Measurements from ENCODE around the gene DGKA.

The DGKA gene

DNA sequence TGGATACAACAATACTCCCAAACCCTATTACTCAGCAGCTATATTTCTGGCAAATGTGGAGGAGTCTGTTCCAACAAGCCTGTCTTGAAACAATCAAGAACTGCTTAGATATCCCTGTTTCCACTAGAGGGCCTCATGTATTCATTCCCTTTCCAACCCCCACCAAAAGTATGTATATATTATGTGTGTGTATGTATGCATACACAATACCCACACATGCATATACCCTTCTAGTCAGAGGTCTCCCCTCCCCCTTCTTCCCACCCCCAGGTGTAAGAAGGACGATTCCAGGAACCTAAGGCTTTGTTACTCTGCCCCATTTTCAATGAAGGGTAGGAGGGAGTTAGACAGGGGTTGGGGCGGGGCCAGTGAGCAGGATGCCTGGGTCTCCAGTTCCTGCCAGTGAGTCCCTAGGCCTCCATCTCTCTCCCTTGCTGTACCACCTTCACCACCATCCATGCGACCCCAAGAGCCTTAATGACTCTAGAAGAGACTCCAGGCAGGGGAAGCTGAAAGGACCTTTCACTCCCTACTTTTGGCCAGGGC, at the start of gene DGKA:
Gene DGKA (plus strand): TSS at position 392 of the 546 bp plus-strand sequence. CDS start 5,342 bp downstream, outside the sequence.
- no peaks in the 10 kb centered on the region for H3K9me3 ChIP-seq

DNA sequence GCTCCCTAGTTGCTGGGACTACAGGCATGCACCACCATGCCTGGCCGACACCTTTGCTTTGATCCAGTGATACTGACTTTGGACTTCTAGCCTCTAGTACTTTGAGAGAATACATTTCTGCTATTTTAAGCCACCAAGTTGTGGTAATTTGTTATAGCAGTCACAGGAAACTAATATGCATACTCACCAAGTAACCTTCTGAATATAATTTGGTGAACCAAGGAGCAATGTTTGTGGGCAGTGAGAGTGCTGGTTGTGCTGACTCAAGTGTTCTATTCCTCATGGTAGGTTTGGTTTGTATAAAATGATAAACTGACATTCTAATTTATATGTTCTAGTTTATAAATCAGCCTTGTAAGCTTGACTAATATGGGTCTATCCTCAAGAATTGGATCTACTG, 45.8 kb upstream of the DGKA start:
- Histone ChIP-seq H3K4me1 (no peaks in the 10 kb centered on the region), H3K4me2 (no peak overlapping the region), H3K9ac (no peak overlapping the region), H3K4me3 (no peak overlapping the region), H4K20me1 (no peaks in the 10 kb centered on the region), H3K36me3 (no peaks in the 10 kb centered on the region), H3K27ac (no peak overlapping the region), H3K9me3 (no peaks in the 10 kb centered on the region), H3K27me3 (no peaks in the 10 kb centered on the region)
- no peak for TF ChIP-seq Cebpa-rat (IDR thresholded peaks at IDR 0.05)

More for the DNA sequence above, at the start of gene DGKA:
- Histone ChIP-seq H4K20me1 (peaks cover 5% of the 10 kb centered on the region; the same call in 1 of the 2 replicates), H3K27me3 (no peaks in the 10 kb centered on the region), H3K9ac (peak within 1 kb of the TSS; percentile 98), H3K4me3 (peak within 1 kb of the TSS; percentile 96), H3K36me3 (peaks cover 5% of the 10 kb centered on the region; the same call in 1 of the 2 replicates), H3K4me2 (peak within 1 kb of the TSS; percentile 95), H3K4me1 (peaks cover 68% of the 10 kb centered on the region), H3K27ac (peak within 1 kb of the TSS; percentile 98)
- TF ChIP-seq Cebpa-rat (IDR thresholded peaks at IDR 0.05), result no peak

- Histone ChIP-seq H3K9me3 (no peaks in the 10 kb centered on the region), H3K4me2 (no peak overlapping the region), H3K27me3 (no peaks in the 10 kb centered on the region), H3K27ac (no peak overlapping the region), H4K20me1 (no peaks in the 10 kb centered on the region), H3K9ac (no peak overlapping the region), H3K4me3 (no peak overlapping the region), H3K4me1 (no peaks in the 10 kb centered on the region), H3K36me3 (no peaks in the 10 kb centered on the region)
- no peak for TF ChIP-seq Cebpa-rat (IDR thresholded peaks at IDR 0.05)
Observed at GRCh38 chr12:55891310-55891709, 39.7 kb upstream of the DGKA start.

GRCh38 chr12:55893723-55894122, 37.2 kb upstream of the DGKA start:
- H4K20me1 ChIP-seq, result no peaks in the 10 kb centered on the region
- no peak overlapping the region for H3K27ac ChIP-seq
- no peaks in the 10 kb centered on the region for H3K9me3 ChIP-seq
- H3K9ac ChIP-seq, result no peak overlapping the region
- no peak overlapping the region for H3K4me3 ChIP-seq
- H3K27me3 ChIP-seq, result no peaks in the 10 kb centered on the region
- TF ChIP-seq Cebpa-rat (IDR thresholded peaks at IDR 0.05), result no peak
- no peaks in the 10 kb centered on the region for H3K36me3 ChIP-seq
- H3K4me1 ChIP-seq, result no peaks in the 10 kb centered on the region
- H3K4me2 ChIP-seq, result no peak overlapping the region

DNA sequence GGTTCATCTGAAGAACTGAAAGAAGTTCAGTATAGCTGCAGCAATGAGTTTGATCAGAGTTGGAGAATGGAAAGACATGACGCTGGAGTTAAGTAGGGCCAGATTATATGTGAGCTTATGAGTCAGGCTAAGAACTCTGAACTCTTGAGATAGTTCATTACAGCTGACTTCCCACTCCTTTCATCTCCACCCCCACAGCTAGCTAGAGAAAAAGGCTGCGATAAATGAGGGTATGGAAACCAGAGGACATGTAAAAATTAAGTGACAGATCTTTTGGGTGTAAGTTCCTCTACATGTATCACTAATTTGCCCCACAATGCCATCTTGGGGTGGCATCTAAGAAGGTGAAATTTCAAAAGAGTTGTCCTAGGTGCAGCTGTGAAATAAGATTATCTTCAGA, 31.9 kb upstream of the DGKA start:
- no peak overlapping the region for H3K4me2 ChIP-seq
- H3K27ac ChIP-seq, result no peak overlapping the region
- TF ChIP-seq Cebpa-rat (IDR thresholded peaks at IDR 0.05), result no peak
- H4K20me1 ChIP-seq, result no peaks in the 10 kb centered on the region
- H3K36me3 ChIP-seq, result peaks cover 40% of the 10 kb centered on the region
- no peaks in the 10 kb centered on the region for H3K4me1 ChIP-seq
- no peak overlapping the region for H3K9ac ChIP-seq
- no peaks in the 10 kb centered on the region for H3K27me3 ChIP-seq
- no peak overlapping the region for H3K4me3 ChIP-seq
- no peaks in the 10 kb centered on the region for H3K9me3 ChIP-seq

GRCh38 chr12:55901881-55902490, 29.0 kb upstream of the DGKA start:
- no peaks in the 10 kb centered on the region for H3K9me3 ChIP-seq
- H3K36me3 ChIP-seq, result peaks cover 40% of the 10 kb centered on the region
- H4K20me1 ChIP-seq, result no peaks in the 10 kb centered on the region
- TF ChIP-seq Cebpa-rat (IDR thresholded peaks at IDR 0.05), result no peak
- H3K9ac ChIP-seq, result no peak overlapping the region
- no peak overlapping the region for H3K4me3 ChIP-seq
- H3K4me1 ChIP-seq, result no peaks in the 10 kb centered on the region
- H3K4me2 ChIP-seq, result no peak overlapping the region
- H3K27me3 ChIP-seq, result no peaks in the 10 kb centered on the region
- no peak overlapping the region for H3K27ac ChIP-seq

- no peak for TF ChIP-seq Cebpa-rat (IDR thresholded peaks at IDR 0.05)
- Histone ChIP-seq H3K4me2 (no peak overlapping the region), H3K27ac (no peak overlapping the region), H3K9ac (no peak overlapping the region), H3K9me3 (no peaks in the 10 kb centered on the region), H3K4me3 (no peak overlapping the region), H4K20me1 (no peaks in the 10 kb centered on the region), H3K4me1 (no peaks in the 10 kb centered on the region), H3K36me3 (peaks cover 36% of the 10 kb centered on the region), H3K27me3 (no peaks in the 10 kb centered on the region)
Observed at GRCh38 chr12:55906056-55906455, 24.9 kb upstream of the DGKA start.

DNA sequence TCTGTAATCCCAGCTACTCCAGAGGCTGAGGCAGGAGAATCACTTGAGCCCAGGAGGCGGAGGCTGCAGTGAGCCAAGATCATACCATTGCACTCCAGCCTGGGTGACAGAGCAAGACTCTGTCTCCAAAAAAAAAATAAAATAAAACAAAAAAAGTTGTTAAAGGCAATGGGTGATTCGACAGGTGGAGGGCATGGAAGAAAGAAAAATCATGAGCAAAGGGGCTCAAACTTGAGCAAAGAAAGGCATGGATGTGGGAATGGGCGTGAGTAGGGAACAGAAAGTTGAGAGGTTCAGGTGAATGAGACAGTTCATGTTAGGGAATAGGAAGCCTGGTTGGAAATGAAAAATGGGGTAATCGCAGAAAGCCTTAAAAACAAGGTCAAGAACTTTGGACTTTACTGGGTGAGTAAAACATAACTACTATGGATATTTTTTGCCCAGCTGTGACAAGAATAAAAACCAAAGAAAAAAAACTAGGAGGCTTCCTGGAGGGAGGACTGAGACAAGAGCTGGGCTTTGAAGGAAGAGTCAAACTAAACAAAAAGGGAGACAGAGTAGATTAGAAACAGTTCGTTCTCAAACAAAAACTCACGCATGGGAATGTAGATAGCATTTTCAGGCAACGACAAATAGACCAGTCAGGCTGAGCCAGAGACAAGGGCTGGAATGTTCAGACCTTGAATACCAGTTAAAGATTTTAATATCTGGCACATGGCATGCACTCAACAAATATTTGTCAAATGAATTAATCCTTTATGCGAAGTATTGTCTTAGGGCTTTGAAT, 22.0 kb upstream of the DGKA start:
- no peak overlapping the region for H3K4me2 ChIP-seq
- no peak overlapping the region for H3K9ac ChIP-seq
- peaks cover 29% of the 10 kb centered on the region for H3K36me3 ChIP-seq
- H3K4me3 ChIP-seq, result no peak overlapping the region
- no peak for TF ChIP-seq Cebpa-rat (IDR thresholded peaks at IDR 0.05)
- peaks cover 7% of the 10 kb centered on the region for H4K20me1 ChIP-seq
- no peak overlapping the region for H3K27ac ChIP-seq
- no peaks in the 10 kb centered on the region for H3K4me1 ChIP-seq
- H3K9me3 ChIP-seq, result no peaks in the 10 kb centered on the region
- H3K27me3 ChIP-seq, result no peaks in the 10 kb centered on the region

GRCh38 chr12:55909513-55909884, 21.5 kb upstream of the DGKA start:
- Histone ChIP-seq H3K27me3 (no peaks in the 10 kb centered on the region), H3K36me3 (peaks cover 33% of the 10 kb centered on the region), H3K4me3 (no peak overlapping the region), H3K27ac (no peak overlapping the region), H3K4me2 (no peak overlapping the region), H3K9me3 (no peaks in the 10 kb centered on the region), H3K9ac (no peak overlapping the region), H4K20me1 (peaks cover 13% of the 10 kb centered on the region), H3K4me1 (no peaks in the 10 kb centered on the region)
- TF ChIP-seq Cebpa-rat (IDR thresholded peaks at IDR 0.05), result no peak

DNA sequence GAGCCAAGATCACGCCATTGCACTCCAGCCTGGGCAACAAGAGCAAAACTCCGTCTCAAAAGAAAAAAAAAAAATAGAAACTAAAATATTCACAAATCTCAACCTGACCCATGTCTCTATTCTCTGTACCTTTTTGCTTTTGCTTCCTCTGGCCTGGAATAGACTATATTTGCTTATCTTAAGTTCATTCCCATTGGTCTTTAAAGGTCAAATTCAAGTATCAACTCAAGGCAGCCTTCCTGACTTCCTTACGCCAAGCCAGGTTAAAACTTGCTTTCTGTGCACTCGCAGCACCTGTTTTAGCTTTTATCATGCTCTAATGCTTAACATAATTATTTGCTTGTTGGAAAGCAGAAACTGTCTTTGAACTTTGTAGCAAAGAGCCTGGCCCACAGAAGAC, 18.1 kb upstream of the DGKA start:
- no peaks in the 10 kb centered on the region for H3K27me3 ChIP-seq
- no peak for TF ChIP-seq Cebpa-rat (IDR thresholded peaks at IDR 0.05)
- H3K9me3 ChIP-seq, result no peaks in the 10 kb centered on the region
- no peak overlapping the region for H3K4me3 ChIP-seq
- H3K36me3 ChIP-seq, result peaks cover 66% of the 10 kb centered on the region
- no peak overlapping the region for H3K9ac ChIP-seq
- no peak overlapping the region for H3K4me2 ChIP-seq
- H3K4me1 ChIP-seq, result no peaks in the 10 kb centered on the region
- H4K20me1 ChIP-seq, result peaks cover 36% of the 10 kb centered on the region
- no peak overlapping the region for H3K27ac ChIP-seq

All from BLaER1 (cell line).